ENCODE results near the gene RBPJ.

RBPJ gene

DNA sequence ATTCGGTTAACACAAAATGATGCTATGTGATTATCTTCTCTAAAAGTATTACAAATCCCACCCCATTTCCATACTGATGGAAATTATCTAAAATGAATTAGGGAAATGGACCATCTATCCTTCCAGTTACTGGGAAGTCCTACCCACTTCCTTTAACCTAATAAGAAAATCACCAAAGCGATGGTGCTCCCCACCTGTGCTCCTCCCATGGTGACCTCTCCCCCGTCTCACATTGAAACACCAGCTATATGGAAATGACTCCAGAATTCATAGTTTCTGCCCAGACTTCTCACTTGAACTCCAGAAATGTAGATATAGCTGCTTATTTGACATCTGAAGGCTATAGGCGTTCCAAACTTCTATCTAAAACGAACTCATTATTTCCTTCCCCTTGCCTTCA lies 121.0 kb downstream of the RBPJ start:
- Histone ChIP-seq H3K36me3 (ENCODE audit: control insufficient read depth, insufficient read depth, low read length) (no peaks in the 10 kb centered on the region), H3K9me3 (ENCODE audit: control insufficient read depth, low read length) (no peaks in the 10 kb centered on the region), H3K27me3 (ENCODE audit: control insufficient read depth, insufficient read depth, low read length) (no peaks in the 10 kb centered on the region), H3K4me3 (ENCODE audit: low read length) (no peak overlapping the region), H3K9ac (ENCODE audit: low read length) (no peak overlapping the region), H3K4me1 (ENCODE audit: control insufficient read depth, insufficient read depth, low read length) (peaks cover 12% of the 10 kb centered on the region)

DNA sequence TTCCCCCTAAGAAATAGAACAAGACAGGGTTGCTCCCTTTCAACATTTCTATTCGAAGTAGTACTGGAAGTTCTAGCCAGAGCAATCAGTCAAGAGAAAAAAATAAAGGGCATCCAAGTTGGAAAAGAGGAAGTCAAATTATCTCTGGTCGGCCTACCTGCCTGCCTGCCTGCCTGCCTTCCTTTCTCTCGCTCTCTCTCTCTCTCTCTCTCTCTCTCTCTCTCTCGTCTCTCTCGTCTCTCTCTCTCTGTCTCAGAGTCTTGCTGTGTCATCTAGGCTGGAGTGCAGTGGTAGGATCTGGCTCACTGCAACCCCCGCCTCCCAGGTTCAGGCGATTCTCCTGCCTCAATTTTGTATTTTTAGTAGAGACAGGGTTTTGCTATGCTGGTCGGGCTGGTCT lies 126.6 kb downstream of the RBPJ start:
- H3K4me1 ChIP-seq (ENCODE audit: control insufficient read depth, insufficient read depth, low read length) = peaks cover 9% of the 10 kb centered on the region
- H3K4me3 ChIP-seq (ENCODE audit: low read length) = no peak overlapping the region
- no peaks in the 10 kb centered on the region for H3K36me3 ChIP-seq (ENCODE audit: control insufficient read depth, insufficient read depth, low read length)
- H3K27me3 ChIP-seq (ENCODE audit: control insufficient read depth, insufficient read depth, low read length) = no peaks in the 10 kb centered on the region
- no peak overlapping the region for H3K9ac ChIP-seq (ENCODE audit: low read length)
- no peaks in the 10 kb centered on the region for H3K9me3 ChIP-seq (ENCODE audit: control insufficient read depth, low read length)

DNA sequence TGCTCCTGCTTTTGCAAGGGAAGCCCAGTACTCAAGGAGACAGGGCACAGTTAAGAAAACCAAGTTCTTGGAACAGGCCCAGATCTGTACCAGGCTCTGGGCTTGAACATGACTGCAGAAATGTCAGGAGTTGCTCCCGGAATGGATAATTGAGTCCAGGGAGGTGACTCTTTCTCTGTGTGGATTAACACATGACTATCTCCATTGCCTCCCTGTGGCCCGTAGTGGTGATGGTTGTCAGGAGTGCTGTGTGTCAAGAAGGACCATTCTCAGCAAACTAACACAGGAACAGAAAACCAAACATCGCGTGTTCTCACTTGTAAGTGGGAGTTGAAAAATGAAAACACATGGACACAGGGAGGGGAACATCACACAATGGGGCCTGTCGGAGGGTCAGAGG lies 129.6 kb downstream of the RBPJ start:
- Histone ChIP-seq H3K4me3 (ENCODE audit: low read length) (no peak overlapping the region), H3K9ac (ENCODE audit: low read length) (no peak overlapping the region), H3K4me1 (ENCODE audit: control insufficient read depth, insufficient read depth, low read length) (peaks cover 15% of the 10 kb centered on the region), H3K27me3 (ENCODE audit: control insufficient read depth, insufficient read depth, low read length) (no peaks in the 10 kb centered on the region), H3K9me3 (ENCODE audit: control insufficient read depth, low read length) (no peaks in the 10 kb centered on the region), H3K36me3 (ENCODE audit: control insufficient read depth, insufficient read depth, low read length) (no peaks in the 10 kb centered on the region)

DNA sequence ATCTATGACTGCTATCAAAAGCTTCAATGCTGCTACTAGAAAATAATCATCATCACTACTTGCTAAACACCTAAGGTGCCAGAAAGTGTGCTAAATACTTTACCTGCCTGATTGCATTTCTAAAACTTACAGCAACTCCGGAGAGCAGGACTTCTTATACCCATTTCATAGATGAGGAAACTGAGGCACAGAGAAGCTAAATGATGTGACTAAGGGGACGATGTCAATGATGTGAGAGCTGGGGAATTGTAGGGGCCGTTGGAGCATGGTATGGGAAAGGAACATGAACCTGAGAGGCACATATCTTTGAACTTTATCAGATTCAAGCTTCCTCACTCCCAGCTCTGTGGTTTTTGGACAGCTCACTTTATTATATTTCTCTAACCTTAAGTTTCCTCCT lies 130.8 kb downstream of the RBPJ start:
- Histone ChIP-seq H3K36me3 (ENCODE audit: control insufficient read depth, insufficient read depth, low read length) (no peaks in the 10 kb centered on the region), H3K4me3 (ENCODE audit: low read length) (no peak overlapping the region), H3K4me1 (ENCODE audit: control insufficient read depth, insufficient read depth, low read length) (peaks cover 15% of the 10 kb centered on the region), H3K9me3 (ENCODE audit: control insufficient read depth, low read length) (no peaks in the 10 kb centered on the region), H3K27me3 (ENCODE audit: control insufficient read depth, insufficient read depth, low read length) (no peaks in the 10 kb centered on the region), H3K9ac (ENCODE audit: low read length) (no peak overlapping the region)

DNA sequence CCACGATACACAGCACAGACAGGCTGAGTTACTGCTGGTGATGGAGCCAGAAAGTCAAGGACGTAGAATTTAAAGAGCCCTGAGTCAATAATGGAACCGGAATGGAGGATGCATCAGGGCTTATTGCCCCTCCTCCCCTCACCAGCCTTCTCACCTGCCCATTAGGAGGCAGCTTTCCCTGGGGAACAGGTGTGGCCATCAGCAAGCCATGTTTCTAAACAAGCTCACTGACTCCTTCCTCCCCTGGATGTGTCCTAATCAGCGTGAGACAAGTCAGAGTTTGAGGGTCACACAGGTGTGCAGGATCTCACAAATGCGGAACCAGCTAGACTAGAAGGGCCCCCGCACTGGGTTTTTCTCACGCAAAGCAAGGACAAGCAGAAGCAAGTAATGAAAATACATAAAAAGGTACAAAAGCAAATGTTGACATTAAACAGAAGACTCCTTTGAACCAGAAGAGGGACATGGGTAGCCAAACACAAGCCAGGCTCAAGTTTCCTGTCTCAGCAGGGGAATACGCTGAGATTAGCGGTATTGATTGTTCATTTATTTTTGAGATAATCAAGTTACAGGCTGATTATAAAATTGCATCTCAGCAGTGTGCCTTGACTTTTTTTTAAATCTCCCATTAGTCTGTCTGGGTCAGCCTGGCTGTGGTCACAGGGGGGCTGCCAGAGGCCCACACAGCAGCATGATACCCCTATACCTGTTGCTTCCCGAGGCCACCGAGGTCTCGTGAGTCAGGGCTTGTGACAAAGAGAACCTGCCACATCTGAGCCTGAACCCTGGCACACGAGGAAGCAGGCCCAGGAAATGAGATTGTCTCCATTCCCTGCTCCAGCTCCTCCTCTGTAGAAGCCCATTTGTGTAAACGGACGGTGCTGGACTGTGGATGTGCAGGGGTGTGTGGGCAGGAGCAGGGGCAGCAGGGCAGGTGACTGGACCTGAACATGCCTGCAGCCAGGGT lies 132.0 kb downstream of the RBPJ start:
- H3K9me3 ChIP-seq (ENCODE audit: control insufficient read depth, low read length) = no peaks in the 10 kb centered on the region
- H3K4me1 ChIP-seq (ENCODE audit: control insufficient read depth, insufficient read depth, low read length) = peaks cover 15% of the 10 kb centered on the region
- H3K27me3 ChIP-seq (ENCODE audit: control insufficient read depth, insufficient read depth, low read length) = no peaks in the 10 kb centered on the region
- H3K36me3 ChIP-seq (ENCODE audit: control insufficient read depth, insufficient read depth, low read length) = no peaks in the 10 kb centered on the region
- H3K4me3 ChIP-seq (ENCODE audit: low read length) = no peak overlapping the region
- H3K9ac ChIP-seq (ENCODE audit: low read length) = no peak overlapping the region

DNA sequence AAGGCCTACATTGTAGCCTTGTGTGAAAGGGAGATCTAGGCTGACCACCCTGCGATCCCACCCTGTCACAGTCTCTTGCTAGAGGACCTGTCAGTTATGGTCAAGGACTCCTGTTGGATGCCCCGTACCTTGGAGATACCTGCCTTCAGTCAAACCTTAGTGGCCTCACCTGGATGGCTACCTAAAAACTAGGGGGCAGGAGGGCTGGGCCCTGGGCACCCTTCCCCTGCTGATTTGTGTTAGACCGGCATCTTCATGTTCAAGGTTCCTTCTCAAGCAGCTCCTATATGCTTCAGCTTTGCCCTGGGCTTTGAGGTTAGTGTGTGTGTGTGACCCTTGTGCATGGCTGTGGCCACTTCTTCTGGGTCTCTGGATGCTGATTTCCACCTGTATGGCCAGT lies 134.1 kb downstream of the RBPJ start:
- Histone ChIP-seq H3K27me3 (ENCODE audit: control insufficient read depth, insufficient read depth, low read length) (no peaks in the 10 kb centered on the region), H3K9ac (ENCODE audit: low read length) (no peak overlapping the region), H3K4me3 (ENCODE audit: low read length) (no peak overlapping the region), H3K4me1 (ENCODE audit: control insufficient read depth, insufficient read depth, low read length) (peaks cover 15% of the 10 kb centered on the region), H3K9me3 (ENCODE audit: control insufficient read depth, low read length) (no peaks in the 10 kb centered on the region), H3K36me3 (ENCODE audit: control insufficient read depth, insufficient read depth, low read length) (no peaks in the 10 kb centered on the region)

DNA sequence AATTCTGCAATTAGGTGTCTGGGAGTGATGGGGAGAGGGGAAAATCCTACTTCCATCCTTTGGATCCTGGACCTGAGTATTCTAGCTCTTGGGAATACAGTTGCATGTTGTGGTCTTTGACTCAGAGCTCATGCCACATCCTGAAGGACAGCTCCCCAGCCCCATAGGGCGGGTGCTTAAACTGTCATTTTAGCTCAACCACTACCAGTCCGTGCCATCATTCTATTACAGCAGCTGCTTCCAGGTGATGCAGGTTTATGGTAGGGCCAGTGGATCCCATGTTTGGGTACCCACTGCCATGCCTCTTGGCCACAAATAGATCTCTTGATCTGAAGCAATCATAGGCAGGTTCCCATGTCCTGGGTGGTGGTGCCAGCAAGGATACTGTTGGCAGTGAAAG lies 134.8 kb downstream of the RBPJ start:
- peaks cover 15% of the 10 kb centered on the region for H3K4me1 ChIP-seq (ENCODE audit: control insufficient read depth, insufficient read depth, low read length)
- H3K9me3 ChIP-seq (ENCODE audit: control insufficient read depth, low read length) = no peaks in the 10 kb centered on the region
- no peaks in the 10 kb centered on the region for H3K36me3 ChIP-seq (ENCODE audit: control insufficient read depth, insufficient read depth, low read length)
- H3K27me3 ChIP-seq (ENCODE audit: control insufficient read depth, insufficient read depth, low read length) = no peaks in the 10 kb centered on the region
- no peak overlapping the region for H3K9ac ChIP-seq (ENCODE audit: low read length)
- no peak overlapping the region for H3K4me3 ChIP-seq (ENCODE audit: low read length)

DNA sequence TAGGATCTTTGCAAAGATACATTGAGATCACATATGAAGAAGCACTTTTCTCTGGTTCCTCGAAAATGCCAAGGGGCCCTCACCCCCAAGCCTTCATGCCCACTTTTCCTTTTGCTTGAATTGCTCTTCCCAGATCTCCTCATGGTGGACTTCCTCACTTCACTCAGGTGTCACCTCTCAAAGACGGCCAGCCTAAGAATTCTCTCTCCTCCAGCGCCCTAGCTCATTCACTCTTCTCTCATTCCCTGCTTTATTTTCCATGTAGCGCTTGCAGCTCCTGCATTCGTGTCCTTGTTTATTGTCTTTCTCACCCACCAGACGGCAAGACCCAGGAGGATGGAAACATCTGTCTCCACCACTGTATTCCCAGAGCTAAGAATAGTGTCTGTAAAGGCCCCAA lies 136.6 kb downstream of the RBPJ start:
- Histone ChIP-seq H3K27me3 (ENCODE audit: control insufficient read depth, insufficient read depth, low read length) (no peaks in the 10 kb centered on the region), H3K4me1 (ENCODE audit: control insufficient read depth, insufficient read depth, low read length) (peaks cover 10% of the 10 kb centered on the region), H3K36me3 (ENCODE audit: control insufficient read depth, insufficient read depth, low read length) (no peaks in the 10 kb centered on the region), H3K9me3 (ENCODE audit: control insufficient read depth, low read length) (no peaks in the 10 kb centered on the region), H3K9ac (ENCODE audit: low read length) (no peak overlapping the region), H3K4me3 (ENCODE audit: low read length) (no peak overlapping the region)

DNA sequence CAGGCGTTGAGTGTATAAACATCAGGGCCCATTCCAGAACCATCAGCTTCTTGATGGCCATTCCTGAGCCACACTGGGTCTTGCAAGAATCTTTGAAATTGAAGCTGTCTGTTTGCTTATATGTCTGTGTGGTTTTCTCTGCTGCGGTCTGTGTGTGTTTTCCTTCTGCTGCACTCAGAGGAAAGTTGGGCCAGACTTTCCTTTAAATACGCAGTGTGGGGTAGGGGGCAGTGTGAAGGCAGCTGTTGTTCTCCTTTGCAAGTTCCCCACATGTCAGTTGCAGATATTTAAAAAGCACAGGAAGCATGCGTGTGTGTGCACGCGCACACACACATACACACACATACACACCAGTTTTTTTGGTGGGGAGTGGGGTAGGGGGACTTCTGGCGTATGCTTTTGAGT lies 137.3 kb downstream of the RBPJ start:
- Histone ChIP-seq H3K4me1 (ENCODE audit: control insufficient read depth, insufficient read depth, low read length) (peaks cover 3% of the 10 kb centered on the region), H3K9me3 (ENCODE audit: control insufficient read depth, low read length) (no peaks in the 10 kb centered on the region), H3K4me3 (ENCODE audit: low read length) (no peak overlapping the region), H3K9ac (ENCODE audit: low read length) (no peak overlapping the region), H3K36me3 (ENCODE audit: control insufficient read depth, insufficient read depth, low read length) (no peaks in the 10 kb centered on the region), H3K27me3 (ENCODE audit: control insufficient read depth, insufficient read depth, low read length) (no peaks in the 10 kb centered on the region)

DNA sequence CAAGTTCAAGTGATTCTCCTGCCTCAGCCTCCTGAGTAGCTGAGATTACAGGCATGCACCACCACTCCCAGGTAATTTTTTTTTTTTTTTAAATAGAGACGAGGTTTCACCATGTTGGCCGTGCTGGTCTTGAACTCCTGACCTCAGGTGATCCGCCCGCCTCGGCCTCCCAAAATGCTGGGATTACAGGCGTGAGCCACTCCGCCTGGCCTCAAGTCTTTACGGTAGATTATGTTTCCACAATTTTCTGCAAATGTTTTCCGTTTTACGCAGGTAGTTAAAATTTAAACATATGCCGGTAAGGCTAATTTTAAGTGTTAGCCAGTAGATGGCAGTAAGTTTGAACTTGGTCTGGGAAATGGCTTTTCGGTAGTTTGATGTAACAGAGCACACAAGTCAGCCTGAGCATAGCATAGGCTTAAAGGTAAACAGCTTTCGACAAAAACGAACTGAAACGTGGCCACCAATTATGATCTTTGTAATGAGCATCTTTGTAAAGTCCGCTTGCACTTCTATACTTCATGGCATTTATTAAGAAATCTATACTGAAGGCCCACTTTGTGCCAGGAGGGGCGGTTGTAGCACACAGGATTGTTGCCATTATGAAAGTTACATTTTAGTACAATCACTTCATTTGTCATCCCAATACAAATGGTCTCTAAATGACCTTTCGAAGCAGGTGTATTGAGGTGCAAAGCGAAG lies 138.4 kb downstream of the RBPJ start:
- Histone ChIP-seq H3K4me3 (ENCODE audit: low read length) (no peak overlapping the region), H3K27me3 (ENCODE audit: control insufficient read depth, insufficient read depth, low read length) (no peaks in the 10 kb centered on the region), H3K9ac (ENCODE audit: low read length) (no peak overlapping the region), H3K36me3 (ENCODE audit: control insufficient read depth, insufficient read depth, low read length) (no peaks in the 10 kb centered on the region), H3K9me3 (ENCODE audit: control insufficient read depth, low read length) (no peaks in the 10 kb centered on the region), H3K4me1 (ENCODE audit: control insufficient read depth, insufficient read depth, low read length) (no peaks in the 10 kb centered on the region)

DNA sequence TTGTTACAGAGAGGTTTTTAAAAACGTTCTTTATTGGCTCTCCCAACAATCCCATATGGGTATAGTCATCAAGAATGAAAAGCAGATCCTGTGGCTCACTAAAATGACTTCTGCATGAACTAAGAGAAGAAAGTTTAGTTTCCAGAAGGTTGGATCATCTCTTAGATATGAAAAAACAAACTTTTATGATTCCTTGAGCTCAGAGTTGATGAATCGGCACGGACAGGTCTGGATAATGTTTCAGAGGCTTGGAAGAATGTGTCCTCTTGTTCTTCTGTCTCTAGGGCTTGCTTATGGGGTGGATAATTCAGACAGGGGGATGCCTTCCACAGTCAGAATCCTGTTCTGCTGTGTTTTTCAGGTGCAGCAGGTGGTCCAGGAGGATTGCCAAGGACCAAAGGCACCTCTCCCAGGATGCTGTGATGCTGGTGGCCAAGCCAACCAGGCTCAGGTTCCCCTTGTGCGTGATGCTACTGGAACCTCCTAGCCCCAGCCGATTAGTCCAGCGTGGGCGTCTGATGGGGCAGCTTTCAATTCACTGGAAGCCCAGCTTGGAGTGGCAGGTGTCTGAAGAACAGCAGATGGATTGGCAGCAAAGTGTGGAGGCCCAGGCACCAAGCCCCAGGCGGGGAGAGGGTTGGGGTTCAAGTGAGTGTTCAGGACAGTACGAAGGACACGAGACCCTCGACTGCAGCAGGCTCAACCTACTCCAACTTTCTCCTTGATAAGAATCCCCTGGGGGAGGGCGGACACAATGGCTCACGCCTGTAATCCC lies 139.1 kb downstream of the RBPJ start:
- H3K4me3 ChIP-seq (ENCODE audit: low read length) = no peak overlapping the region
- H3K27me3 ChIP-seq (ENCODE audit: control insufficient read depth, insufficient read depth, low read length) = no peaks in the 10 kb centered on the region
- H3K36me3 ChIP-seq (ENCODE audit: control insufficient read depth, insufficient read depth, low read length) = no peaks in the 10 kb centered on the region
- H3K9me3 ChIP-seq (ENCODE audit: control insufficient read depth, low read length) = no peaks in the 10 kb centered on the region
- H3K9ac ChIP-seq (ENCODE audit: low read length) = no peak overlapping the region
- H3K4me1 ChIP-seq (ENCODE audit: control insufficient read depth, insufficient read depth, low read length) = no peaks in the 10 kb centered on the region

DNA sequence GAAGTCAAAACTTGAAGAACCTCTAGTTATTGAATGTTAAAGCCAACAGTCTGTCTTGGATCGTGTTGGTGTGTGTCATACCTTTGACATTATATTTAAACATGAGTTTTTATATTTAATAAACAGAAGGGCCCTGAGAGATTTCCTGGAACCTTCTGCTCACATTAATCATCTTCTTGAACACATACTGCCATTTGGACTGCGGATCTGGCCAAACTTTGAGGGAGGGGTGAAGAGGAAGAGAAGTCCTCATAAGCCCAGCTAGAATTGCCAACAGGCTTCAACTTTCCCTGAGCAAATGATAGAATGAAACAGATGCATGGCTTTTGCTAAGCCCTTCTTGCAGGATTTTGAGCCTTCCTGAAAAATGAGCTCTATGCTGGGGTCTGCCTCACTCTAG lies 142.1 kb downstream of the RBPJ start:
- H3K27me3 ChIP-seq (ENCODE audit: control insufficient read depth, insufficient read depth, low read length) = no peaks in the 10 kb centered on the region
- H3K36me3 ChIP-seq (ENCODE audit: control insufficient read depth, insufficient read depth, low read length) = no peaks in the 10 kb centered on the region
- no peak overlapping the region for H3K4me3 ChIP-seq (ENCODE audit: low read length)
- H3K9ac ChIP-seq (ENCODE audit: low read length) = no peak overlapping the region
- no peaks in the 10 kb centered on the region for H3K4me1 ChIP-seq (ENCODE audit: control insufficient read depth, insufficient read depth, low read length)
- H3K9me3 ChIP-seq (ENCODE audit: control insufficient read depth, low read length) = no peaks in the 10 kb centered on the region
